ENCODE results near the gene SORL1-AS1.

The SORL1-AS1 gene

DNA sequence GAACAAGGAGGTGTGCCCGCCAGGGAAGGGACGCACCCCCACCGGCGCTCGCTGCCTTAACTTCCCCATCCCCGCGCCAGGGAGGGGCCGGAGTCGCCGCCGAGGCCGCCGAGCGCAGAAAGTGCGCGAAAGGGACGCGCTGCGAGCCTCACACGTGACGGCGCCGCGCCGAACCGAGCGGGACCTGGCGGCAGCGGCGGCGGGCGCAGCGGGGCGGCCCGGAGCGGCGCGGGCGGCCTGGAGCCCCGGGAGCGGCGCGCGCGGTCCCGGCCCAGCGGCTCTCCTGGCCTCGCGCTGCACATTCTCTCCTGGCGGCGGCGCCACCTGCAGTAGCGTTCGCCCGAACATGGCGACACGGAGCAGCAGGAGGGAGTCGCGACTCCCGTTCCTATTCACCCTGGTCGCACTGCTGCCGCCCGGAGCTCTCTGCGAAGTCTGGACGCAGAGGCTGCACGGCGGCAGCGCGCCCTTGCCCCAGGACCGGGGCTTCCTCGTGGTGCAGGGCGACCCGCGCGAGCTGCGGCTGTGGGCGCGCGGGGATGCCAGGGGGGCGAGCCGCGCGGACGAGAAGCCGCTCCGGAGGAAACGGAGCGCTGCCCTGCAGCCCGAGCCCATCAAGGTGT, 670 bp downstream of the SORL1-AS1 start, which contains the start of gene SORL1:
Gene SORL1 (plus strand): TSS at position 329 of the 623 bp plus-strand sequence. CDS start 18 bp downstream, at position 347.
- DNase-seq (ENCODE audit: low read depth, low spot score) = peak; percentile 47

DNA sequence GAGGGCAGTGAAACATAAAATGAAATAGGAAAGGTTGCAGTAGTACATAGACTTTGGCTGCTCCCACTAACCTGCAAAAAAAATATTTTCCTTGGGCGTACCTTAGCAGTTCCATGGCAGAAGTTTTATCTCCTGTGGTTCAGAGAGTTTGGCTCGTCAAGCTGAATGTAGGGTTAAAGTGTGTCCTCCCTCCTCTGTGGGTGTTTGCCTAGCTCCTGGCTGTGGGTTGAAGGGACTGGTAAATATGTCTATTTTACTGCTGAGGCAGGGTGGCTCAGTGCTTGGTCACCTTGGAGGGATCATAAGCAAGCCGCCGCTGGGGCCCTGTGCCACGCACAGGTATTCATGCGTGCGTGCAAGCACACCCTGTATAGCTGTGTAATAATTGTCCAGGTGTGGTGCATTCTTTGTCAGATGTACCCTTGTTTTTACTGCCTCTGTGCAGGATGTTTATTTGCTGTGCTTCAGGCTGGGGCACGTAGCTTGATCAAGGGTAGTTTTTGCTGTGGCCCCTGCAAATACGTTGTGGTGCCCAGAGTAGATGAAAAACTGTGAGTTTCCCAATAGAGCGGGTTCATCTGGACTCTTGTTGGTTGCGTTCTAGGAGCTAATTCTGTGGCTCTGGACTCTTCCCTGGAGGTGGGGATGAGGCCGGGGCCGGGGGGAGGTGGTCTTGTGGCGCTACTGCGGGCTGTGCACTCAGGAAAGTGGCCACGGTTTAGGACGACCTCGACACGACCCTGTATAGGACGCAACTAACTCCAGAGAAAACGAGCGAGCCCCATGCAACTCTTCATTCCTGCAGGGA, 1.4 kb downstream of the SORL1-AS1 start:
- no peak for DNase-seq (ENCODE audit: low read depth, low spot score)

DNA sequence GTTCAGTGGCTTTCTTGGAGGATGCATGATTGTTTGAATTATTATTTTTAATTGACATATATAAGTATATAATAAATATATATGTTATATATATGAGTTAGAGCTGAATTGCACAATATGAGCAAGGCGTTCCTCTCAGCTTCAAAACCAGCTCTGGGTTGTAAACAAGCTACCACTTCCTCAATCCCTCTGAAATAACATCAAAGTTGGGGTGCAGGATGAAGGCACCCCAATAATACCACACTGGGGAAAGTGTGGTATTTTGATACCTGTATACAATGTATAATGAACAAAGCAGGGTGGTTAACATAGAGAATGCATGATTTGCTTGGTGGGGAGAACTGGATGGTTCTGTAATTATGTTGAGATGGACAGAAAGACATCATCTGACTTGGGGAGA, 2.4 kb downstream of the SORL1-AS1 start:
- no peak for DNase-seq (ENCODE audit: low read depth, low spot score)

GRCh38 chr11:121449626-121450025, 3.1 kb downstream of the SORL1-AS1 start:
- DNase-seq (ENCODE audit: low read depth, low spot score) = no peak

DNA sequence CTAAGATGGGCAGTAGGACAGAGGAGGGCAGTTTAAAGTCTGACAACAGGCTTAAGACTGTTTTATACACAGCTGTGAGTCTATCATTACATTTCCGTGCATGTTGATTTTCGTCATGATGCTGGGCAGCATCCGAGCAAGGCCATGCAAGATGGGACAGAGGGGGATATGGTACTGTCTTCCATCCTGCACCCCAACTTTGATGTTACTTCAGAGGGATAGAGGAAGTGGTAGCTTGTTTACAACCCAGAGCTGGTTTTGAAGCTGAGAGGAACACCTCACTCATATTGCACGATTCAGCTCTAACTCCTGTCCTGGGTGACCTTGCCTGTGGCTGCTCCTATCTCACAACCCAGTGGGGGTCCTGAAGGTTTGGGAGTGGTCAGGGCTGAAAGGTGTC, 3.6 kb downstream of the SORL1-AS1 start:
- DNase-seq (ENCODE audit: low read depth, low spot score) = no peak

DNA sequence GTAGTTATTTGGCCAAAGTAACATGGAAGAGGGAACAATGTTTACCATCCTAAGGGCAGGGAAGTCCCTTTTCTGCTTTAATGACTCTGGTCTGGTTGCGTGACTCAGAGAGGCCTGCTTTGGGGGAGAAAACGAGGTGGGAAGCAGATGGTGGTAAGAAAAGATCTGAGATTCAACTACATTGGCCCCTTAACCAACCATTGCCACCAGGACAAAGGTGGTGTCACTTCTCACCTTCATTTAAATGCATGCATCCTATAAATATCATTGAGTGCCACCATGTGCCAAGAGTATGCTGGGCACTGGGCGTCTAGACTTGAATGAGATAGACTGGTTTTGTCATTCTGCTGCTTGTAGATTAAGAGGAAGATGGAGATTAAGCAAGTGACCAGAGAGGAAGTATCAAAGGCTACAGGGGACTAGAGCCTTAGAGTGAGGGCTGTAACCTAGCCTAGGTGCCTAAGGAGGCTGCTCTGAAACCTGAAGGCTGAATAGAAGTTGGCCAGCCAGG, 4.3 kb downstream of the SORL1-AS1 start:
- no peak for DNase-seq (ENCODE audit: low read depth, low spot score)

DNA sequence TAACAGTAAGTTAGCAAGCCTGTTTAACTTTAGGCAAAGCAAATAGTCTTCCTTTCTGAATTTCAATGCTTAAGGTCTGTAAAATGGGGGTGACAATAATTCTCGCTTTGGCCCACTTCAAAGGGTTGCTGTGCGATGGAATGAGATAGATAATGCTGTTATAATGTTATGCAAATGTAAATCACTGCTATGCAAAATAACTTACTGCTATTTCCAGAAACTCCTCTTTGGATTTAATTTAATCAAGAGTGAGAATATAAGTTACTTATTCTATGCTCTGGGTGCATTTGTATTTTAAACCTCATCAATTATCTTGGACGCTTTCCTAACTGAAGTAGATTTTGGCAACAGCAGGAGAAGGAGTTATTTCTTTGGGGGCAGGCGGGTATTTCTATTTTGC, 4.8 kb downstream of the SORL1-AS1 start:
- DNase-seq (ENCODE audit: low read depth, low spot score) = no peak

DNA sequence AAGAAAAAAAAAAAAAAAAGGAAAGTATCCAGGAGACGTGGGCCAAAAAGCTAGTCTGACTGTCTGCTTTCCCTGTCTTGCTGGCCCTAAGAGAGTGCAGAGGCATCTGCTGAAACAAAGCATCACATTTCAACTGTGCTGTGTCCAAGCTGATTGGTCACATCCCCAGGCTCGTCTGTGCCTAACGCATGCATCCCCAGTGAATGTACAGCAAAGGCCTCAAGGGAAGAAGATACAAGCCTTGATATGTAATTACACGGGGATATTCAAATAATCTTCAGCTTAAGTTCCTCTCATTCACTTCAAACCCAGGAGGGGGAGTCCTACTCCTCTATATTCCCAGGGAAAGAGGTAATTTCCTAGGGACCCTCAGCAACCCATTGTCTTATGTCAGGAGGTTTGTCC, 6.0 kb downstream of the SORL1-AS1 start:
- DNase-seq (ENCODE audit: low read depth, low spot score) = no peak

DNA sequence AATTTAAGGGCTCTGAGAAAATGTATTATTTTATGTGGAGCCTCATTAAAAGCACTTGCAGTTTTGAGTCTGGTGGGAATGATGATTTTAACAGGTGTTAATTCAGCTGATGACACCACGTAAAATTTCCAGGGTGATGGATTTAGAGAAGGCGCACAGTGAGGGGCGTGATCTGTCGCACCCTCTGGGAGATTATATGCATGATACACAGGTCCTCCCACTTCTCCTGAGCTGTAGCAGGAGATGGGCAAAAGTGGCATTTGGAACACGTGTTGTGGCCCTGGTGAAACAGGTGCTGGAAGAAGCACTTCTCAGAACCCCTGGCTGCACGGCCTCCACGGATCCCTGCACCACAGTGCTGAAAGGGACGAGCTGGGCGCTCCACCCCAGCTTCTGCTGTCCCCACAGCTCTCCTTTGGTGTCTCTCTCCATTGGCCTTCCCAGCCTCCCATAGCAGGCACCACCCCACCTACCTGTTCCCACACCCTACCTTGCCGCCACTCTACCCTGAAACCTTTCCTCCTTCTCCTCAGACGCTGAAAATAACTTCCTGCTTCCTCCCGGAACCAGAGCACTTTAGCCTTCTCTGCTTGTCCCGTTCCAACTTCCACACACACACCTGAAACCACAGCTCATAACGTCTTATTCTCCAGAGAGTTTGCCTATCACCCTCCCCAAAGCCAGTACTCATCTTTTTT, 7.5 kb downstream of the SORL1-AS1 start:
- DNase-seq (ENCODE audit: low read depth, low spot score) = no peak

GRCh38 chr11:121444526-121444925, 8.2 kb downstream of the SORL1-AS1 start:
- DNase-seq (ENCODE audit: low read depth, low spot score) = no peak

- no peak for DNase-seq (ENCODE audit: low read depth, low spot score)
These were observed 9.0 kb downstream of the SORL1-AS1 start for GRCh38 chr11:121443688-121444275.

GRCh38 chr11:121441521-121441920, 11.2 kb downstream of the SORL1-AS1 start:
- DNase-seq (ENCODE audit: low read depth, low spot score) = no peak

- DNase-seq (ENCODE audit: low read depth, low spot score) = no peak
These were observed 13.0 kb downstream of the SORL1-AS1 start for GRCh38 chr11:121439759-121440158.

DNA sequence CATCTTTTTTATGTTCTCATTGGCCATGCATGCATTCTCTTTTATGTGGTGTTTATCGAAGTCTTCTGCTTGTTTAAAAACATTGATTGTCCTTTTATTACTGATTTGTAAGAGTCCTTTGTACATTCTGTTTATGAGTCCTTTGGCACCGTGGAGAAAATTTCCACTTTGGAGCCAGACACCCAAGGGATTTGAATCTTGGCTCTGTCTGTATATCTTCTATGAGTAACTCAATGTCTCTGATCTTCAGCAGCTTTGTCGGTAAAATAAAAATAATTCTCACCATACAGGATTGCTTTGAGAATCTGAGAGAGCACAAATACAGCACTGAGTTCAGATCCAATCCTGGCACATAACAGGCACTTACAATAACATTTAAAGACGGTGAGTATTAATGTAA, 13.4 kb downstream of the SORL1-AS1 start:
- no peak for DNase-seq (ENCODE audit: low read depth, low spot score)

DNA sequence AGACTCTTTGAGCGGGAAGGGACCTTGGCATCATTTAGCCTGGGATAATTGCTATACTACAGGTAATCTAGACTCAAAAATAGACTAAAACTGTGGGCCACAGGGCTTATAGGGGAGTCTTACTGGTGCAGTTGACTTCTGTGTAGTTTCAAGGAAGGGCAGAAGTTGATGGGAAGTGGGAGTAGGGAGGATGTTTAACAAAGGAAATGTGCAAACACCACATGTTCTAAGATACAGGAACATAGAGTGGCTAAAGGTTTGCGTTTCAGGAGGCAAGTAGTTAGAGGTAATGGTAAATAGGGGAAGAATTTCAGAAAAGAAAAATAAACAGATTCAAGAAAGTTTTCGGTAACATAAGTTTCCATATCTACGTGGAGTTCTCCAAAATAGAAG, 15.1 kb downstream of the SORL1-AS1 start:
- DNase-seq (ENCODE audit: low read depth, low spot score) = no peak

GRCh38 chr11:121437018-121437685, 15.6 kb downstream of the SORL1-AS1 start:
- DNase-seq (ENCODE audit: low read depth, low spot score) = no peak

- DNase-seq (ENCODE audit: low read depth, low spot score) = no peak
These were observed 16.9 kb downstream of the SORL1-AS1 start for GRCh38 chr11:121435551-121436511.

GRCh38 chr11:121435132-121435531, 17.6 kb downstream of the SORL1-AS1 start:
- no peak for DNase-seq (ENCODE audit: low read depth, low spot score)

GRCh38 chr11:121431820-121432526, 20.8 kb downstream of the SORL1-AS1 start:
- no peak for DNase-seq (ENCODE audit: low read depth, low spot score)

DNA sequence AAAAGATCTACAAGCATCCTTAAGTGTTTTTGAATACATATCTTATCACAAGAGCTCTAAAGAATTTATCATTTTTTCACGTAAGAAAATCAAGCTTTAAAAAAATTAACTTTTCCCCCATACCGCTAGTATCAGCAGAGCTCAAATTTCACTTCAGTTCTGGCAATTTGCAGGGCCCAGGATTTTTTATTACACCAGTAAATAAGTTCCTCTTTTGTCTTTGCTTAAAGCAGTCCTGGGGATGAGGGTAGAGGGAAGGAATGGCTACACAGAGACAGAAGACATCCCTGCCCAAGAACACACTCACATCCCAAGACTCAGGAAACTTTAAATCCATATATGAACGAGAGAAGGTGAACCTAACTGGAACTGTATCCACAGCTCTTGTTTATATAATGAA, 23.2 kb downstream of the SORL1-AS1 start:
- no peak for DNase-seq (ENCODE audit: low read depth, low spot score)
